IPS-18a (cell line): Measurements from ENCODE around the gene ODAD2.
"Not testable (repeated sequence)": the region's sequence is repeated elsewhere in the genome, so short reads cannot be mapped to it uniquely, and the experiment has no call there.

Source experiments
- H3K27ac ChIP-seq: one replicate; pipeline ENCODE4 v1.5.1; 2013; ENCODE audit warnings: low read length
- H3K27me3 ChIP-seq: one replicate; pipeline ENCODE4 v1.6.1; 2013; ENCODE audit warnings: mild to moderate bottlenecking, low read length; ENCODE audit not compliant: control insufficient read depth, insufficient read depth
- H3K36me3 ChIP-seq: one replicate; pipeline ENCODE4 v1.6.1; 2013; ENCODE audit warnings: low read depth, low read length; ENCODE audit not compliant: control insufficient read depth
- H3K4me1 ChIP-seq: one replicate; pipeline ENCODE4 v1.6.1; 2013; ENCODE audit warnings: low read depth, low read length; ENCODE audit not compliant: control insufficient read depth
- H3K4me3 ChIP-seq: one replicate; pipeline ENCODE4 v1.5.1; 2013; ENCODE audit warnings: low read length
- H3K9ac ChIP-seq: one replicate; pipeline ENCODE4 v1.6.1; 2013; ENCODE audit warnings: mild to moderate bottlenecking, low read length, moderate library complexity
- H3K9me3 ChIP-seq: one replicate; pipeline ENCODE4 v1.6.1; 2013; ENCODE audit warnings: low read depth, low read length; ENCODE audit not compliant: control insufficient read depth

Gene ODAD2

GRCh38 chr10:27899485-27899884 is 99.4 kb downstream of the ODAD2 start:
- H3K4me1 ChIP-seq, result peaks cover 11% of the 10 kb centered on the region
- H3K36me3 ChIP-seq, H3K27me3 ChIP-seq, H3K9me3 ChIP-seq, H3K4me3 ChIP-seq, H3K9ac ChIP-seq, H3K27ac ChIP-seq: not testable (repeated sequence)

GRCh38 chr10:27899058-27899457 is 99.8 kb downstream of the ODAD2 start:
- no peak overlapping the region for H3K27ac ChIP-seq
- peaks cover 11% of the 10 kb centered on the region for H3K4me1 ChIP-seq
- no peak overlapping the region for H3K9ac ChIP-seq
- H3K36me3 ChIP-seq, result no peaks in the 10 kb centered on the region
- no peaks in the 10 kb centered on the region for H3K27me3 ChIP-seq
- H3K9me3 ChIP-seq, result no peaks in the 10 kb centered on the region
- no peak overlapping the region for H3K4me3 ChIP-seq

GRCh38 chr10:27893358-27893954 is 105.4 kb downstream of the ODAD2 start:
- Histone ChIP-seq H3K27me3 (no peaks in the 10 kb centered on the region), H3K36me3 (no peaks in the 10 kb centered on the region), H3K4me3 (no peak overlapping the region), H3K9me3 (no peaks in the 10 kb centered on the region), H3K9ac (no peak overlapping the region), H3K4me1 (no peaks in the 10 kb centered on the region), H3K27ac (no peak overlapping the region)

GRCh38 chr10:27890971-27891370 is 107.9 kb downstream of the ODAD2 start:
- H3K9me3 ChIP-seq, result no peaks in the 10 kb centered on the region
- H3K4me3 ChIP-seq, result no peak overlapping the region
- H3K36me3 ChIP-seq, result no peaks in the 10 kb centered on the region
- H3K27me3 ChIP-seq, result no peaks in the 10 kb centered on the region
- no peak overlapping the region for H3K9ac ChIP-seq
- H3K27ac ChIP-seq, result no peak overlapping the region
- H3K4me1 ChIP-seq, result no peaks in the 10 kb centered on the region

- H3K36me3 ChIP-seq, result no peaks in the 10 kb centered on the region
- no peak overlapping the region for H3K27ac ChIP-seq
- H3K9ac ChIP-seq, result no peak overlapping the region
- no peaks in the 10 kb centered on the region for H3K4me1 ChIP-seq
- H3K9me3 ChIP-seq, result no peaks in the 10 kb centered on the region
- H3K27me3 ChIP-seq, result no peaks in the 10 kb centered on the region
- no peak overlapping the region for H3K4me3 ChIP-seq
These were observed 109.4 kb downstream of the ODAD2 start for GRCh38 chr10:27889518-27889917.

- no peaks in the 10 kb centered on the region for H3K36me3 ChIP-seq
- H3K4me1 ChIP-seq, result no peaks in the 10 kb centered on the region
- no peak overlapping the region for H3K27ac ChIP-seq
- H3K27me3 ChIP-seq, result no peaks in the 10 kb centered on the region
- no peaks in the 10 kb centered on the region for H3K9me3 ChIP-seq
- H3K9ac ChIP-seq, result no peak overlapping the region
- H3K4me3 ChIP-seq, result no peak overlapping the region
These were observed 114.7 kb downstream of the ODAD2 start for GRCh38 chr10:27884185-27884641.

- Histone ChIP-seq H3K27ac (no peak overlapping the region), H3K27me3 (no peaks in the 10 kb centered on the region)
These were observed 120.6 kb downstream of the ODAD2 start for GRCh38 chr10:27878281-27878680.

GRCh38 chr10:27865221-27865635 is 133.7 kb downstream of the ODAD2 start:
- Histone ChIP-seq H3K4me1 (no peaks in the 10 kb centered on the region), H3K36me3 (no peaks in the 10 kb centered on the region), H3K4me3 (no peak overlapping the region), H3K9ac (no peak overlapping the region), H3K27me3 (no peaks in the 10 kb centered on the region), H3K9me3 (no peaks in the 10 kb centered on the region), H3K27ac (no peak overlapping the region)

More at GRCh38 chr10:27878281-27878680, 120.6 kb downstream of the ODAD2 start:
- H3K4me1 ChIP-seq, result no peaks in the 10 kb centered on the region
- no peak overlapping the region for H3K4me3 ChIP-seq
- no peaks in the 10 kb centered on the region for H3K36me3 ChIP-seq
- no peak overlapping the region for H3K9ac ChIP-seq
- H3K9me3 ChIP-seq, result no peaks in the 10 kb centered on the region

- H3K9me3 ChIP-seq, result no peaks in the 10 kb centered on the region
- no peaks in the 10 kb centered on the region for H3K36me3 ChIP-seq
- peaks cover 12% of the 10 kb centered on the region for H3K4me1 ChIP-seq
- no peak overlapping the region for H3K4me3 ChIP-seq
- no peak overlapping the region for H3K27ac ChIP-seq
- no peaks in the 10 kb centered on the region for H3K27me3 ChIP-seq
- H3K9ac ChIP-seq, result no peak overlapping the region
These were observed 137.1 kb downstream of the ODAD2 start for GRCh38 chr10:27861781-27862180.

- H3K4me3 ChIP-seq, result peak overlapping the region; percentile 28
These were observed 141.3 kb downstream of the ODAD2 start for GRCh38 chr10:27857616-27858015.

GRCh38 chr10:27844223-27844622 is 154.7 kb downstream of the ODAD2 start:
- Histone ChIP-seq H3K4me3 (no peak overlapping the region), H3K36me3 (no peaks in the 10 kb centered on the region), H3K9me3 (no peaks in the 10 kb centered on the region)

More at GRCh38 chr10:27857616-27858015, 141.3 kb downstream of the ODAD2 start:
- no peak overlapping the region for H3K27ac ChIP-seq
- no peaks in the 10 kb centered on the region for H3K9me3 ChIP-seq
- no peak overlapping the region for H3K9ac ChIP-seq
- H3K4me1 ChIP-seq, result peaks cover 12% of the 10 kb centered on the region
- no peaks in the 10 kb centered on the region for H3K27me3 ChIP-seq
- H3K36me3 ChIP-seq, result no peaks in the 10 kb centered on the region

GRCh38 chr10:27838901-27839300 is 160.0 kb downstream of the ODAD2 start:
- H3K9me3 ChIP-seq, result no peaks in the 10 kb centered on the region
- H3K4me1 ChIP-seq, result no peaks in the 10 kb centered on the region
- no peaks in the 10 kb centered on the region for H3K36me3 ChIP-seq
- H3K27me3 ChIP-seq, result no peaks in the 10 kb centered on the region
- H3K9ac ChIP-seq, result no peak overlapping the region
- H3K4me3 ChIP-seq, result no peak overlapping the region
- H3K27ac ChIP-seq, result no peak overlapping the region

More at GRCh38 chr10:27844223-27844622, 154.7 kb downstream of the ODAD2 start:
- Histone ChIP-seq H3K4me1 (no peaks in the 10 kb centered on the region), H3K27me3 (no peaks in the 10 kb centered on the region), H3K9ac (no peak overlapping the region), H3K27ac (no peak overlapping the region)
